Effector CD4-positive, alpha-beta T cell (primary cell): ENCODE data around the gene STX2.
"Not testable (repeated sequence)": the region's sequence is repeated elsewhere in the genome, so short reads cannot be mapped to it uniquely, and the experiment has no call there.

ENCODE experiments used
- DNase-seq: peaks from one replicate; pipeline ENCODE4 v3.0.0-alpha.2; 2020

The STX2 gene

DNA sequence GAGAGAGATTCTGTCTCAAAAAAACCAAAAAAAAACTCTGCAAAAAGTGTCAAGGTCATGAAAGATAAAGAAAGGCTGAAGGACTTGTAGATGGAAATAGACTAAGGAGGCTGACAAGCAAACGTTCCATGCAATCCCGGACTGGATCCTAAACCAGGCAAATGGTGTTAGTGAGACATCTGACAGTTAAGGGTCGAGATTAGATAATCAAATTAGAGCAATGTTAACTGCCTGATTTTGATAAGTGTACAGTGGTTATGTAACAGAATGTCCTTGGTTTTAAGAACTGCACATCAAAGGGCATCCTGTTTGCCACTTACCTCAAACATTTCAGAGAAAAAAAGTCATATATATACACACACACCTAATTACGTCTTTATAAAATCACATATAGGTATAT lies 29.4 kb upstream of the STX2 start:
- DNase-seq: no peak

DNA sequence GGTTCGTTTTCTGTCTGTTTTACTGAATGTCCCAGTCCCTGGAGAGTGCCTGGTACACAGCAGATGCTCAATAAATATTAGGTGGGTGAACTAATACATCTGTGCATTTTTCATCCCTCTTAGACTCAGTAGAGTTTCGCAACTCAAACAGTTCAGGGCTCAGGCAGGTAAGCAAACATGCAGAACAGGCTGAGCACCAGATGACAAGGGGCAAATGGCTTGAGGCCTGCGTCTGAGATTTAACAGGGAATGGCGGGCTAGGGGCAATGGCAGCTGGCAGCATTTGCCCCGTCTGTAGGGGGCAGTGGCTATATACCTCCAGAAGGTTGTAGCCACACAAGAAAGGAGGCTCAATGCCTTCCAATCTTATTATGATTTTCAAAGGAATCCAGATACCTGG lies 24.2 kb upstream of the STX2 start:
- no peak for DNase-seq

DNA sequence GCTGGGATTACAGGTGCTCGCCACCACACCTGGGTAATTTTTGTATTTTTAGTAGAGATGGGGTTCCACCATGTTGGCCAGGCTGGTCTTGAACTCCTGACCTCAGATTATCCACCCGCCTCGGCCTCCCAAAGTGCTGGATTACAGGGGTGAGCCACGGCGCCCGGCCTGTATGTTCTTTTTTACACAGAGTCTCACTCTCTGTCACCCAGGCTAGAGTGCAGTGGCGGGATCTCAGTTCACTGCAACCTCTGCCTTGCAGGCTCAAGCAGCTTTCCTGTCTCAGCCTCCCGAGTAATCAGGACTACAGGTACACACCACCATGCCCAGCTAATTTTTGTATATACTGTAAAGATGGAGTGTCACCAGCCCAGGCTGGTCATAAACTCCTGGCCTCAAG lies 23.7 kb upstream of the STX2 start:
- DNase-seq: not testable (repeated sequence)

DNA sequence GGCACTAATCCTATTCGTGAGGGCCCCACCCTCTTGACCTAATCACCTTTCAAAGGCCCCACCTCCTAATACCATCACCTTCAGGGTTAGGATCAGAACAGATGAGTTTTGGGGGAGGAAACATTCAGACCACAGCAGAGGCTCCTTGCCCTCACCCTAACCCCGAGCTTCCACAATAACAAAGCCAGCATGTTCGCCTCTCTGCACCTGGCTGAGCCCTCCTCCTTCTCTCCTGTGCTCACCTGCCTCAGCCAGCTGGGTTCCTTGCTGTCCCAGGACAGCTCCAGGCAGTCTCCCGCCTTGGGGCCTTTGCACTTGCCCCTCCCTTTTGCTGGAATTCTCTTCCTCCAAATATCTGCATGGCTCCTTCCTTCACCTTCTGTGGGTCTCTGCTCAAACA lies 23.1 kb upstream of the STX2 start:
- DNase-seq: no peak

DNA sequence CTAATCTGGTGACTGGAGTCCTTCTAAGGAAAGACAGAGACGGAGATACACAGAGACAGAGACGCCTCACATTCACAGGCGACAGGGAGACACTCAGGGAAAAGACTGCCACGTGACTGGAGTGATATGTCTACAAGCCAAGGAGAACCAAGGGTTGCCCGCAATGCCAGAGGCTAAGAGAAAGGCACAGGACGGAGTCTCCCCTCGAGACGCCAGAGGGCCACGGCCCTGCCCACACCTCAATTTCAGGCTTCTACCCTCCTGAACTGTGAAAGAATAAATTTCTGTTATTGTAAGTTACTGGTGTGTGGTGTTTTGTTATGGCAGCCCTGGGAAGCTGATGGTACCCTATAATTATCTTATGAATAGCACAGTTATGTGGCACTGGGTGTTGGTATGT lies 21.3 kb upstream of the STX2 start:
- no peak for DNase-seq

DNA sequence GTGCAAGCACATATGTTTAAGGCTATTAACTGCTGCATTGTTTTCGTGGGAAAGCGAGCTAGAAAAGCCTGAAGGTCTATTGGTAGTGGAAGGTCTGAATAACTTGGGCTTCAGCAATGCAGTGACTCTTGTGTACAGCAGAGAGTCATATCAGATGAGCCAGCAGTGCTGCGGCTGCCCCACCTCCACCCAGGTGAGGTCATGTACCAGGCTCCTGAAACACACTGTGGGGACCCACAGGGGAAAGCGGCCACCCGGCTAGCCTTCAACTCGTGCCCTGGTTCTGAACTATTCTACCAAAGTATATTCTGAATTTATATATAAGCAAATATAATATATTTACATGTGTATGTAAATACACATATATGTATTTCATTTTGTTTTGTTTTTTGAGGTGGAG lies 20.1 kb upstream of the STX2 start:
- no peak for DNase-seq

DNA sequence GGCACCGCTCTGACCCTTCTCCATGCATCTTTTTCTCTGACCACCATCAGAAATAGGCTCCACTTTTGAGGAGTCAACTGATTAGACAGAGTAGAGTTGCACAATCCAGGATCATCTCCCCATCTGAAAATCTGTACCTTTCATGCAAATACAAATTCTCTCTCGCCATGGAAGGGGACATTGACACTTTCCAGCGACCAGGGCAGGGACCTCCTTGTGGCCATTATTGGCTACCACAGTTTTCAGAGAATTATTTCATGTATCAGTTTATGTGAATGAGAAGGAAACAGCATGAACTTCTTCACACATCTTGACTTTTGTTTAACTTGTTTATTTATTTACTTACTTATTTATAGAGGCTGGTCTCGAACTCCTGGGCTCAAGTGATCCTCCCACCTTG lies 19.0 kb upstream of the STX2 start:
- no peak for DNase-seq

DNA sequence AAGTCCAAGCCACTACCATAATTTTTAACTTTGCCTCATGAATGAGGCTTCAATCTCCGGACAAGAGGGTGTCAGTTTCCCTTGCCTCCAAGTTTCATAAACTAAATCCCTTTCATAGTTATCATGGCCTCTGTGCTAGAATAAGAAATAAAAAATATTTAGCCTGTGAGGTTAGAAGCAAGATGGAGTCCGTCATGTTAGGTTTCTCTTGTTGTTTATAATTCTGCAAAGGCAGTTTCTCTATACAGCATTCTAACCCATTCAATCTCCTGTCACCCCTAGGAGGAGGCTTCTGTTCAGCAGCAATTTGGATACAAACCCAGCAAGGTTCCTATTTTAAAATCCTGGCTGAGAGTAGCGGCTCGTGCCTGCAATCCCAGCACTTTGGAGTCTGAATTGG lies 17.0 kb upstream of the STX2 start:
- DNase-seq: no peak

DNA sequence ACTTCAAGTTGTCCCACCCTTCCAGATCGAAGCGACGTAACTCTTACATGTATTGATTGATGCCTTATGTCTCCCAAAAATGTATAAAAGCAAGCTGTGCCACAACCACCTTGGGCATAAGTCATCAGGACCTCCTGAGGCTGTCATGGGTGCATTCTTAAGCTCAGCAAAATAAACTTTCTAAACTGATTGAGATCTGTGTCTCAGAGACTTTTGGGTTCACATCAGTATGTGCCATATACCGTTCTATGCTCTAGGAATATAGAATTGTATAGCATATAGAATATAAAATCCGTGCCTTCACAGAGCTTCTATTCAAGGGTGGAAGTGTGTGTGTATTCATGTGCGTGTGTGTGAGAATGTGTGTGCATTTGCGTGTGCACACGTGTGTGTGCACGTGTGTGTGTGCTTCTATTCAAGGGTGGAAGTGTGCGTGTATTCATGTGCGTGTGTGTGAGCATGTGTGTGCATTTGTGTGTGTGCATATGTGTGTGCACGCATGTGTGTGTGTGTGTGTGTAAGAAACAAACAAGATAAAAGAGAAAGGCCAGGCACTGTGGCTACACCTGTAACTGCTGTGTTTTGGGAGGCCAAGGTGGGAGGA lies 11.5 kb upstream of the STX2 start:
- no peak for DNase-seq

DNA sequence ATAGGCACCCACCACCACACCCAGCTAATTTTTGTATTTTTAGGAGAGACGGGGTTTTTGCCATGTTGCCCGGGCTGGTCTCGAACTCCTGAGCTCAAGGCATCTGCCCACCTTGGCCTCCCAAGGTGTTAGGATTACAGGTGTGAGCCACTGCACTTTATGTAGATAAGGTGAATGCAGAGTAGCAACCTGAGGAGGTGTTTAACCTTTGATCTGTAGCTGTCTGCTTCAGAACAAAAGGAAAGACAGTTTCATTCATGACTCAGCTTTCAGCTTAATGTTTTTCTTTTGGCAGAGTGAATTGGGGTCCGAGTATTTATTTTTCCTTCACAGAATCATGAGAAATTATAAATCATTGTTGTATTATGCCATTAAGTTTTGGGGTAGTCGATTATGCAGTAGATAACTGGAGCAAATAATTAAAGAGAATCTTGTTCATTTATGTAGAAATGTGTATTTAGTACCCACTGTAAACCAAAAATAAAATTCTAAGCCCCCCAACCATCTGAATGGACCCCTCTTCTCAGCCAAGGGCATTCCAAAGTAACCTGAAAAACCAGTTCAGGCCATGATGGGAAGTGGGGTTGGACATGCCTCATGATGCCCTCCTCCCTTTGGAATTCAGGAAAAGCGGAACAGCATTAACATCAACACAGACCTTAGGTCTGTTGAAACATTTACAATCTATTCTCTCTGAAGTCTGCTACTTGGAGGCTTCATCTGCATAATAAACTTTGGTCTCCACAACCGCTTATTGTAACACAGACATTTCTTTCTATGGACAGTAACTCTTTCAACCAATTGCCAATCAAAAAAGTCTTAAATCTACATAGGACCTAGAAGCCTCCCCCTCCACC lies 10.7 kb upstream of the STX2 start:
- no peak for DNase-seq

DNA sequence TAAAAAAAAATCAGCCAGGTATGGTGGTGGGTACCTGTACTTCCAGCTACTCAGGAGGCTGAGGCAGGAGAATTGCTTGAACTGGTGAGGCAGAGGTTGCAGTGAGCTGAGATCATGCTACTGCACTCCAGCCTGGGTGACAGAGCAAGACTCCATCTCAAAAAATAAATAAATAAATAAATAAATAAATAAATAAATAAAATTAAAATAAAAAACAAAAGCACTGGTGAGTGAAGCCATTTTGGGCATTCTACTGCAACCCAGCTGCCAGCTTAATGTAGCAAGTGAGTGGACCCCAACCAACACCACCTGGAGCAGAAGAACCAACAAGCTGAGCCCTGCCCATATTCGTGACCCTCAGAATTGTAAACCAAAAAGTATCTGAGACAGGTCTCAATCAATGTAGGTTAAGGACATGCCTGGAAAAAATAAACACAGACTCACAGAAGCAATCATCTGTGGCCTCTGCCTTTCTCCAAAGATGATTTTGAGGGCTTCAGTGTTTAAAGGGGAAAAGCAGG lies 9.8 kb upstream of the STX2 start:
- not testable (repeated sequence) for DNase-seq

DNA sequence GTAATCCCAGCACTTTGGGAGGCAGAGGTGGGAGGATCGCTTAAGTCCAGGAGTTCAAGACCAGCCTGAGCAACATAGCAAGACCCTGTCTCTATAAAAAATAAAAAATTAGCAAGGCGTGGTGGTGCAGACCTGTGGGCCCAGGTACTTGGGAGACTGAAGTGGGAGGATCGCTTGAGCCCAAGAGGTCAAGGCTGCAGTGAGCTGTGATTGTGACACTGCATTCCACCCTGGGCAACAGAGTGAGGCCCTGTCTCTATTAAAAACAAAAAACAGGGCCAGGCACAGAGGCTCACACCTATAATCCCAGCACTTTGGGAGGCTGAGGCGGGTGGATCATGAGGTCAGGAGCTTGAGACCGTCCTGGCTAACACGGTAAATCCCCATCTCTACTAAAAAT lies 9.1 kb upstream of the STX2 start:
- not testable (repeated sequence) for DNase-seq

DNA sequence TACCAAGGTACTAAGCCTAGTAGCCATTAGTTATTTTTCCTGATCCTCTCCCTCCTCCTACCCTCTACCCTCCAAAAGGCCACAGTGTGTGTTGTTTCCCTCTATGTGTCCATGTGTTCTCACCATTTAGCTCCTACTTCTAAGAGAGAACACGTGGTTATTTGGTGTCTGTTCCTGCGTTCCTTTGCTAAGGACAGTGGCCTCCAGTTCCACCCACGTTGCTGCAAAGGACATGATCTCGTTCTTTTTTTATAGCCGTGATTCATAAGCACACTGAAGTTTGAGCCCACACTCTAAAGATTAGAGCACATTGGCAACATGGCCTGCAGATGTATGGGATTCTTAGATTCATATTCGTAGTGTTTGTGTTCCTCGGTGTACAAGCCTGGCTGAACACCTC lies 8.1 kb upstream of the STX2 start:
- no peak for DNase-seq

DNA sequence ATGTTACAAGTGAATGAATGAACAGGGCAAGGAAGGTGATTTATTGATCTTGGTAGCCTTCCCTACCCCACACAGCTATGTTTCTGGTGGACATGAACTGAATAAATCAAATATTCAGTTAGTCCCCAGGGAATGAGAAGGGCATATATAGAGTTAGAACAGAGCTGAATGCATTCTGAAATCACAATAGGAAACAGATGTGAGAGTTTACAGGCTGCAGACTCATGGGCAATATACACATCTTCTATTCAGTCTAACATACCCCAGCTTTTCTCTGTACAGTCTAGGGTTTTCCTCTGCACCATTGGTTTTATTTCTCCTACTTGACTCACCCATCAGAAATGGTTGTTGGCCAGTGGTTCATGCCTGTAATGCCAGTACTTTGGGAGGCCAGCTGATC lies 7.3 kb upstream of the STX2 start:
- DNase-seq: no peak

DNA sequence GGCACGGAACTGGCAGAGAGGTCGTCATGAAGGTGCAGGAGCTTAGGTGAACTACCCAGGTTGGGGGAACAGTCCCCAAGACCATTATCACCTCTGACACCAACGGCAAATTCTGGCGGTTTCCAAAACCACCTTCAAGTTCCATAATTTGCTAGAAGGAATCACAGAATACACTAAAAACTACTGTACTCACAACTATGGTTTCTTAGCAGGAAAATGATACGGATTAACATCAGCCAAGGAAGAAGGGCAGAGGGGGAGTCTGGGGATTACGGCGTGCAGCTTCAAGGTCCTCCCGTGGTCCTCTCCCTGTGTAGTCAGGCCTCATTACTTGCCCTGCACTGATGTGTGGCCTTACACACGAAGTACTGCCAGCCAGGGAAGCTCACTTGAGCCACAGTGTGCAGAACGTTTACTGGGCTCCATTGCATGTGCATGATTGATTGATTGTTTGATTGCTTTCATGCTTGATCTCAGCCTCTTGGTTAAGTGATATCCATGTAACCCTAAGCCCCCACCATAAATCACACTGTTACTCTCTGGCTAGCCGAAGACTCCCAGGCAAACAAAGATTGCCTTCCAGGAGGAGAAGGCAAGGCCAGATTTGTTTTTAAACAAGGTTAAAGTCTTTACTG lies 837 bp upstream of the STX2 start:
- no peak for DNase-seq

DNA sequence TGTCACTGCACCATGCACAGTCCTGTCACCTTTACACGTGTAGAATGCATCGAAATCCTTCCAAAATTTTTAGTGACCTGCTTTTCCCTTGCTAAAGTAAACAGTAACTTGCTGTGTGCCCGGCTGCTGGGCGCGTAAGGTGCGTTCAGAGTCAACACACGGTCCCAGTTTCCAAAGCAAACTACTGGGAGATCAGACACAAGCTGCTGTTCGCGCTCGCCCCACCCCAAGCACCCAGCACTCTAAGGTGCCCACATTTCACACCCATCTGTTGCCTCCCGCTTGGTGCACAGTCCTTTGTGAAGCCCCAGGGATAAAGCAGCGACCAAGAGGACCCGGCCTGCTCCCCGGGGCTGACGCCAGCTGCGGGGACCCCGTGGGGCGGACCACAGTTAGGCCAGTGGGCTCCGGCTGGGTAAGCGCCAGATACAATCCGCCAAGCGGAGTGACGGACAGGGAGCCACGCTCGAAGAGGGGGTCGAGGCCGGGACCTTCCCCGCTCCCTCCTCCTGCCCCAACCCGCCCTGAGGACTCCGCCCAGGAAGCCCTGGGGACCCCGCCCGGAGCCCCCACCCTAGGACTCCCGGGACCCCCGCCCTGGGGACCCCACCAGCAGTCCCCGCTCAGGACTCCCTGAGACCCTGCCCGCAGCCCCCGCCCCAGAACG lies 633 bp downstream of the STX2 start:
- no peak for DNase-seq

DNA sequence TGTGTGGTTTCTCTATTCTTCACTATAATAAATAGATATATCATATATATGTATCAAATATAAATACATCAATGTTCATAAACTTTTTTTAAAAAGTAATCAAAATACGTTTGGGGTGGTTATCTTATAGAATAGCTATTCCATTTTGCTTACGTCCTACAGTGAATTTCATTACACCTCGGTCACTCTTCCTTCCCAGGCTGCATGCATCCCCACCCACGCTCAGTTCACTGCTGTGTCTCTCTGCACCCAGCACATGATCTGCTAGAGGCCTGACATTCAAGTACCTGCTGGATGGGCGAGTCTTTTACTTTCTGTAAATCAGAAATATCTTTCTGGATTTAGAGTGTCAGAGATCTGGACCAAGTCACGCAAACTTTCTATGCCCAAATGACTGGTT lies 3.6 kb downstream of the STX2 start:
- DNase-seq: no peak

DNA sequence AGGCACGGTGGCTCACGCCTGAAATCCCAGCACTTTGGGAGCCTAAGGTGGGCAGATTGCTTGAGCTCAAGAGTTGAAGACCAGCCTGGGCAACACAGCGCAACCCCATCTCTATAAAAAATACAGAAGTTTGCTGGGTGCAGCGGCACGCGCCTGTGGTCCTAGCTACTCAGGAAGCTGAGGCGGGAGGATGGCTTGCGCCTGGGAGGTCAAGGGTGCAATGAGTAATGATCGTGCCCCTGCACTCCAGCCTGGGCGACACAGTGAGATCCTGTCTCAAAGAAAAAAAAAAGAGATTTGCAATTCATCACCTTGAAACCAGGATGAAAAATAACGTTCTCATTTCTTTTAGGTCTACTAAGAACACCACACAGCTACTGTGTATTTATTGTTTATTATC lies 4.0 kb downstream of the STX2 start:
- DNase-seq: no peak

DNA sequence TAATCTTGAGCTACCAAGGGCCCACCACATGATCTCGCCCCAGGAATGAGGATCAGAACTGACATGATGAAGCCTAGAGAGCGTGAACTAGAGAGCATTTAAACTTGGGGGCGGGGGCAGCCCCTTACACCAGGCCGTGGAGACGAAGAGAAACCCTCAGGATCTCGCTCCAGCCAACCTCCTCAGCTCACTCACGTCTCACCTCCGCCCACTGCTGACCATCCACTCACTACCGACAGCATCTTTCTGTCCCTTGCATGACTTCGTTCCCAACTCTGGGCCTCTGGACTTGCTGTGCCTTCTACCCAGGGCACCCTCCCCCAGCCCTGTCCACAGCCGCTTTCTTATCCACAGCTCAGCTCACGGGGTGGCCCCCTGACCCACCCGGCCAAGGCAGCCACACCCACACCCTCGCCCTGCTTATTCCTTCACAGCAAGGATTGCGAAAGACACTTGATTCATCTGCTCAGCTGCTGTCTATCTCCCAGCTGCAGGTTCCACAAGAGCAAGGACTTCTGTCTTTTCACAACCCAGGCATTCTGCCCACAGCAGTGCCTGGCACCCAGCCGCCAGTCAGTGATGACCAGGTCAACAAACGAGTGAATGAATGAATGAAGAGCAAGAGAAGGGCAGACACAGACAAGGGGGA lies 6.4 kb downstream of the STX2 start:
- DNase-seq: no peak

DNA sequence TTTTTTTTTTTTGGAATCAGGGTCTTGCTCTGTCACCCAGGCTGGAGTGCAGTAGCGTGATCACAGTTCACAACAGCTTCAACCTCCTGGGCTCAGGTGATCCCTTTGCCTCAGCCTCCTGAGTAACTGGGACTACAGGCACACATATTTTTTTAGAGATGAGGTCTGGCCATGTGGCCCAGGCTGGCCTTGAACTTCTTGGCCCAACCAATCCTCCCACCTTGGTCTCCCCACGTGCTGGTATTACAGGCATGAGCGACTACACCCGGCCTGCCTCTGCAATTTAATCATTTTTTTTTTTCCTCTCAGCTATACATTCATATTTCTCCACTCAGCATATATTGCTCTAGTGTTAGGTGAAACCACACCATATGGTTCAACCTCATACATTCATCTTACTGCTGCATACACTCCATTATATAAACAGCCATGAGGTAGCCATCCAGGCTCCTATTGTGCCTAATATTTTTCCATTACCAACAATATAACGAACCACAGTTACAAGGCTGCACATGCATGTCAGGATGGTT lies 7.1 kb downstream of the STX2 start:
- DNase-seq: no peak

DNA sequence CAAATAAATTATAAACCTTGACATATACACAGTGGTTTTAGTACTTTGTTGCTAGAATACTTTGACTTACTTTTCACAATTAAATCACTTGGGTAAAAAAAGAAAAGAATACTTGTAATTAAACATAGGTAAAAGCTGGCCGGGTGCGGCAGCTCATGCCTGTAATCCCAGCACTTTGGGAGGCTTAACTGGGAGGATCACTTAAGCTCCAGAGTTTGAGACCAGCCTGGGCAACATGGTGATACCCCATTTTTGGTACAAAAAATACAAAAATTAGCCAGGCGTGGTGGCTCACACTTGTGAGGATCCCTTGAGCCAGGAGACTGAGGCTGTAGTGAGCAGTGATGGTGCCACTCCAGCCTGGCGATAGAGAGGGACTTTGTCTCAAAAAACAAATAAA lies 7.8 kb downstream of the STX2 start:
- DNase-seq: no peak

DNA sequence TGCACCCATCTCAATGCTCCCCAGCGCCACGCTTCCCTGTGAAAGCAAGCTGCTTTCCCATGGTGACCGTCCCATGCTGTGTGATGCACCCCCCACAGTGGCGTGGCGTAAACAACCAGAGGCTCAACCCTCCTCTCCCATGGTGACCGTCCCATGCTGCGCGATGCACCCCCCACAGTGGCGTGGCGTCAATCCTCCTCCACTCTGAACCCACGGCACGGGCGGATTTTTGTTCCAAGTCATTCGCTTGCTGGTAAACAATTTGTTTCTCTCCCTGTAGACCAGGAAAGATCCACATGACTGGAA lies 8.9 kb downstream of the STX2 start:
- DNase-seq: no peak
